Measurements from ENCODE around the gene VPREB3.
"Not testable (repeated sequence)": the region's sequence is repeated elsewhere in the genome, so short reads cannot be mapped to it uniquely, and the experiment has no call there.

The VPREB3 gene

GRCh38 chr22:23744485-23744884 is 9.7 kb downstream of the VPREB3 start:
- TF ChIP-seq CTCF (conservative IDR thresholded peaks at IDR 0.05): no peak
- no peak overlapping the region for H3K27ac ChIP-seq

- no peak overlapping the region for H3K27ac ChIP-seq
- no peak for TF ChIP-seq CTCF (conservative IDR thresholded peaks at IDR 0.05)
These were observed 10.2 kb downstream of the VPREB3 start for GRCh38 chr22:23744001-23744400.

- no peak for TF ChIP-seq CTCF (conservative IDR thresholded peaks at IDR 0.05)
- no peak overlapping the region for H3K27ac ChIP-seq
These were observed 10.9 kb downstream of the VPREB3 start for GRCh38 chr22:23743303-23743705.

GRCh38 chr22:23742505-23743264 is 11.5 kb downstream of the VPREB3 start:
- H3K27ac ChIP-seq: no peak overlapping the region
- no peak for TF ChIP-seq CTCF (conservative IDR thresholded peaks at IDR 0.05)

GRCh38 chr22:23737696-23738095 is 16.5 kb downstream of the VPREB3 start:
- no peak overlapping the region for H3K27ac ChIP-seq

GRCh38 chr22:23728108-23728507 is 26.1 kb downstream of the VPREB3 start:
- not testable (repeated sequence) for H3K27ac ChIP-seq

More at GRCh38 chr22:23737696-23738095, 16.5 kb downstream of the VPREB3 start:
- TF ChIP-seq CTCF (conservative IDR thresholded peaks at IDR 0.05): no peak

GRCh38 chr22:23722724-23723123 is 31.5 kb downstream of the VPREB3 start:
- no peak for TF ChIP-seq CTCF (conservative IDR thresholded peaks at IDR 0.05)
- no peak overlapping the region for H3K27ac ChIP-seq

GRCh38 chr22:23722160-23722559 is 32.1 kb downstream of the VPREB3 start:
- no peak overlapping the region for H3K27ac ChIP-seq
- TF ChIP-seq CTCF (conservative IDR thresholded peaks at IDR 0.05): no peak

All from VCaP (cell line).